Tibial nerve (tissue), 4 donors: ENCODE results near the gene EPHX1. TPM values are rescaled to one million over a fixed set of nuclear protein-coding genes. Genes with fewer than 3 reads are reported as not detected.

ENCODE experiments used
- DNase-seq, 2 donors: peaks; one replicate each; pipeline ENCODE4 v3.0.0-alpha.2; 2019; ENCODE audit warnings: low spot score in 2 of 2
- H3K27ac ChIP-seq, 4 donors: fragments of 200-600 bp; sonication (generic) in 3 of 4; one replicate each; pipeline ENCODE4 v1.5.1; 2017 to 2019; ENCODE audit warnings: mild to moderate bottlenecking in 1 of 4
- H3K27me3 ChIP-seq, 2 donors: fragments of 200-600 bp; sonication (generic) in 1 of 2; one replicate each; pipeline versions ENCODE4 v1.5.1 to v1.6.0; 2017 to 2019
- H3K36me3 ChIP-seq, 3 donors: fragments of 200-600 bp; sonication (generic); one replicate each; pipeline ENCODE4 v1.5.1; 2018 to 2019
- H3K4me1 ChIP-seq, 4 donors: fragments of 200-600 bp; sonication (generic) in 3 of 4; one replicate each; pipeline ENCODE4 v1.5.1; 2017 to 2019
- H3K4me3 ChIP-seq, 4 donors: fragments of 200-600 bp; sonication (generic) in 3 of 4; one replicate each; pipeline ENCODE4 v1.5.1; 2017 to 2019; ENCODE audit warnings: mild to moderate bottlenecking in 1 of 4, moderate library complexity in 1 of 4
- H3K9me3 ChIP-seq, 4 donors: fragments of 200-600 bp; sonication (generic) in 3 of 4; one replicate each; pipeline ENCODE4 v1.5.1; 2017 to 2019
- CTCF ChIP-seq, 5 experiments: fragments of 200-600 bp in 3 of 5; fragments of 450-650 bp in 2 of 5; sonication (generic) in 3 of 5; IDR thresholded peaks; one replicate each; pipeline ENCODE4 v1.5.1; 2016 to 2019; ENCODE audit warnings: antibody characterized with exemption in 5 of 5, mild to moderate bottlenecking in 3 of 5, moderate library complexity in 2 of 5
- EP300 ChIP-seq, 2 donors: sonication (generic); formaldehyde crosslinking; IDR thresholded peaks; one replicate each; pipeline ENCODE4 v1.6.1; 2017; ENCODE audit warnings: antibody characterized with exemption in 2 of 2, mild to moderate bottlenecking in 1 of 2
- POLR2A ChIP-seq, 2 donors: fragments of 450-650 bp; IDR thresholded peaks; one replicate each; pipeline ENCODE4 v1.6.1; 2017; ENCODE audit warnings: antibody characterized with exemption in 2 of 2, mild to moderate bottlenecking in 2 of 2, moderate library complexity in 2 of 2
- WGBS, 2 donors: methylation state at CpG; one replicate each; pipeline ENCODE4 v1.1.5; 2018; 5-methylcytosine and 5-hydroxymethylcytosine counted together
- total RNA-seq, 4 donors: library from RNA; depleted of rRNA; stranded (reverse); fragments of >200 nt; gene quantifications; one replicate each; pipeline ENCODE4 v1.1.0, GENCODE V29; 2016

The EPHX1 gene
- total RNA-seq, 4 donors from 2014 or later: 80.1 to 203 (median 133) TPM

- H3K4me3 ChIP-seq: no peak overlapping the region
- no peak for DNase-seq
- TF ChIP-seq CTCF (IDR thresholded peaks at IDR 0.05): no peak
- TF ChIP-seq POLR2A (IDR thresholded peaks at IDR 0.05): no peak
- no peak for TF ChIP-seq EP300 (IDR thresholded peaks at IDR 0.05)
- 83 to 89% methylated on average over 13 to 14 of the region's 14 CpGs for WGBS, 2 donors
- no peaks in the 10 kb centered on the region for H3K9me3 ChIP-seq
- no peaks in the 10 kb centered on the region for H3K27me3 ChIP-seq
- peaks cover 0 to 22% (median 6%) of the 10 kb centered on the region in 4 donors for H3K4me1 ChIP-seq
- H3K36me3 ChIP-seq: peaks cover 0 to 68% (median 0%) of the 10 kb centered on the region in 3 donors
- no peak overlapping the region for H3K27ac ChIP-seq
Observed at GRCh38 chr1:225838793-225839192, 28.9 kb downstream of the EPHX1 start.

GRCh38 chr1:225840223-225840610 lies 30.3 kb downstream of the EPHX1 start:
- H3K4me3 ChIP-seq: no peak overlapping the region
- H3K27ac ChIP-seq: no peak overlapping the region
- WGBS, 2 donors: 68 to 94% methylated on average over 1 of the region's 1 CpG
- H3K36me3 ChIP-seq: peaks cover 0 to 82% (median 0%) of the 10 kb centered on the region in 3 donors
- H3K9me3 ChIP-seq: no peaks in the 10 kb centered on the region
- H3K27me3 ChIP-seq: no peaks in the 10 kb centered on the region
- TF ChIP-seq POLR2A (IDR thresholded peaks at IDR 0.05): no peak
- TF ChIP-seq CTCF (IDR thresholded peaks at IDR 0.05): no peak
- TF ChIP-seq EP300 (IDR thresholded peaks at IDR 0.05): no peak
- DNase-seq: no peak
- H3K4me1 ChIP-seq: peaks cover 0 to 14% (median 2%) of the 10 kb centered on the region in 4 donors

GRCh38 chr1:225840713-225841112 lies 30.8 kb downstream of the EPHX1 start:
- H3K27ac ChIP-seq: no peak overlapping the region
- H3K27me3 ChIP-seq: no peaks in the 10 kb centered on the region
- H3K4me1 ChIP-seq: peaks cover 0 to 14% (median 0%) of the 10 kb centered on the region in 4 donors
- H3K4me3 ChIP-seq: no peak overlapping the region
- peaks cover 0 to 87% (median 0%) of the 10 kb centered on the region in 3 donors for H3K36me3 ChIP-seq
- no peak for TF ChIP-seq POLR2A (IDR thresholded peaks at IDR 0.05)
- TF ChIP-seq EP300 (IDR thresholded peaks at IDR 0.05): no peak
- H3K9me3 ChIP-seq: no peaks in the 10 kb centered on the region
- no peak for DNase-seq
- 82 to 89% methylated on average over 4 of the region's 4 CpGs for WGBS, 2 donors

- Histone ChIP-seq H3K36me3 (peaks cover 0 to 96% (median 12%) of the 10 kb centered on the region in 3 donors), H3K9me3 (no peaks in the 10 kb centered on the region), H3K4me1 (peaks cover 0 to 12% (median 0%) of the 10 kb centered on the region in 4 donors), H3K4me3 (no peak overlapping the region), H3K27ac (no peak overlapping the region), H3K27me3 (no peaks in the 10 kb centered on the region)
- DNase-seq: no peak
- TF ChIP-seq EP300 (IDR thresholded peaks at IDR 0.05) (no peak), CTCF (IDR thresholded peaks at IDR 0.05) (no peak), POLR2A (IDR thresholded peaks at IDR 0.05) (no peak)
- 90 to 94% methylated on average over 12 of the region's 12 CpGs for WGBS, 2 donors
Observed at GRCh38 chr1:225842074-225842473, 32.1 kb downstream of the EPHX1 start.

GRCh38 chr1:225842788-225843425 lies 33.0 kb downstream of the EPHX1 start:
- H3K27ac ChIP-seq: no peak overlapping the region
- TF ChIP-seq POLR2A (IDR thresholded peaks at IDR 0.05): no peak
- no peak for TF ChIP-seq EP300 (IDR thresholded peaks at IDR 0.05)
- TF ChIP-seq CTCF (IDR thresholded peaks at IDR 0.05): no peak
- peaks cover 0 to 97% (median 12%) of the 10 kb centered on the region in 3 donors for H3K36me3 ChIP-seq
- 87 to 95% methylated on average over 6 of the region's 6 CpGs for WGBS, 2 donors
- no peaks in the 10 kb centered on the region for H3K27me3 ChIP-seq
- H3K4me3 ChIP-seq: no peak overlapping the region
- DNase-seq: no peak
- peaks cover 0 to 12% (median 3%) of the 10 kb centered on the region in 4 donors for H3K4me1 ChIP-seq
- no peaks in the 10 kb centered on the region for H3K9me3 ChIP-seq
